Central memory CD4-positive, alpha-beta T cell (primary cell): ENCODE results near the gene MACROD1.

Source experiments
- DNase-seq: peaks from one replicate; pipeline ENCODE4 v3.0.0; 2022

Gene MACROD1

DNA sequence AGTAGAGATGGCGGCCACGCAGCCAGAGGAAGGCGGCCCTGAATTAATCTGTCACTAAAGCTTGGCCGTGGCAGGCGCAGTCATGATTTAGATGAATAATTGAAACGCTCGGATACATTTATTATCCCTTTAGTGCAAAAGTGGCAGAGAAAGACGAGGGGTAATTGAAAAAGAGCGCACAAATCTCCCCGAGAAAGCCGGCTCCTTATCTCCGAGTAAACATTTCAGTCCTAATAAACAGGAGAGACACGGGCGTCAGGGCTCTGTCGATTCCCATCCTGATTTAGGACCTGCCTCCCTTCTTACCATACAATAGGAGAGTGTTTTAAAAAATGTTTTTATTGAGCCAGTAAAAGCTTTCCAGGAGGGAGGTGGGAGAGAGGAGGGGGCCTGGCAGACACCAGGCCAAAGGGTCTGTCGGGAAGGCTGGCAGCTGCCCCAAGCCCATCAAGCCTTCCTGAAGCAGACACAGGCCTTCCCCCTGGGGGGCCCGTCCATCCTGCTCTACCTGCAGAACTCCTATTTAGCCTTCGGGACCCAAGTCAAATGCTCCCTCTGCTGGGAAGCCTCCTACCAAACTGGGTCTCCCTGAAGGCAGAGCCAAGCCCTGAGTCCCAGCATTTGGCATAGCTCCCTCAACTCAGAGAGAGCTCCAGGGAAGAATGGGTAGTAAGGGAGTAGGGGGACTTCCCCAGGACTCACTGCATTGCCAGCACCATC lies 156.8 kb downstream of the MACROD1 start:
- DNase-seq: no peak

DNA sequence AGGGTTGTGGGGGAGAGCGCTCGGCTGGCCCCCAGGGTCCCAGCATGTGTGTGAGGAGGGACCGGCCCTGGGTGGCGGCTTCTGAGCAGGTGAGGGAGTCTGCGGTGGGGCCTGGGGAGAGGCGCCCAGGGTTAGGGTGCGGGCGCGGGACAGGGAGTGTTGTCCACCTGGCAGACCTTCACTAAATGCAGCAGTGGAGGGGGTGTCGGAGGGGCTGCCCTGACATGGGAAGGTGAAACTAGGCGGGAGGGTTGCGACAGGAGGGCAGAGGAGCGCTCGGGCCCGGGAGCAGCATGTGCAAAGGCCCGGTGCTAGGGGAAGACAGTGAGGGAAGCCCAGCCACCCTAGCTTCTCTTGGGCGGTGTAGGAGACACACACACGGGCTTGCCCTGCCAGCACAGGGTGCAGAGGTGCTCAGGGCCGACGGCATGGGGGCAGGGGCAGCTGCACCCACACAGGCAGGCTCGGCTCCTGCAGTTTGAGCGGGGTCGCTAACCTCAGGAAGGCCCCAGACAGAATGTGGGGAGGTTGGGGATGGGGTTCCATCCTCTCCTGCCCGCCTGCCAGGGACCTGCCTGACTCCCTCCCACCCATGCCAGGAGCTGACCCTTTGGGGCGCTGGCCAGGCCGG lies 157.5 kb downstream of the MACROD1 start:
- no peak for DNase-seq

DNA sequence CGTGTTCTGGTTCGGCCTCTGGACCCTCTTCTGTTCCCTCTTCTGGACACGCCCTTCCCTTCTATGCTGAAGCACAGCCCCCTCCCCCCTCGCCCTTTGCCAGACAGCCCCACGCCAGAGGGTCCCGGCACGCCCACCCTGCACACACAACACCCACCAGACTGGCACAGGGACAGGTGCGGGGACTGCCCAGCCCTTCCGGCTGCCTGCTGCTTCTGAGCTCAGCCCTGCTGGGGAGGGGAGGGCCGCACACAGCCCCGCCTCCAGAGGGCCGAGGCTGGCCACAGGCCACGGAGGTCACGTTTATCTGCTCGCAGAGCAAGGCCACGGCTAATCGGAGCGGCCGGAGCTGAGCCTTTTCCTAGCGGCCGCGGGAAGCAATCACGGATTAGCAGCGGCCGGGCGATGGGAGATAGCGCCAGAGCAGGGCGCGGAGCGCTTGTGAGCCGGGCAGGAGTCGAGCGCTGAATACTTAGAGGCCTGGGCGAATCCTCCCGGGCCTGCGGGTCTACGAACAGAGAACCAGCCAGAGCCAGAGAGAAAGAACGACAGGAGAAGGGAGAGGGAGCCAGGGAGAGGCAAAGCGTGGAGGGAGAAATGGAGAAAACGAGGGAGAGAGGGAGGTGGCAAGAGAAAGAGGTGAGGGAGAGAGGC lies 158.2 kb downstream of the MACROD1 start:
- no peak for DNase-seq

DNA sequence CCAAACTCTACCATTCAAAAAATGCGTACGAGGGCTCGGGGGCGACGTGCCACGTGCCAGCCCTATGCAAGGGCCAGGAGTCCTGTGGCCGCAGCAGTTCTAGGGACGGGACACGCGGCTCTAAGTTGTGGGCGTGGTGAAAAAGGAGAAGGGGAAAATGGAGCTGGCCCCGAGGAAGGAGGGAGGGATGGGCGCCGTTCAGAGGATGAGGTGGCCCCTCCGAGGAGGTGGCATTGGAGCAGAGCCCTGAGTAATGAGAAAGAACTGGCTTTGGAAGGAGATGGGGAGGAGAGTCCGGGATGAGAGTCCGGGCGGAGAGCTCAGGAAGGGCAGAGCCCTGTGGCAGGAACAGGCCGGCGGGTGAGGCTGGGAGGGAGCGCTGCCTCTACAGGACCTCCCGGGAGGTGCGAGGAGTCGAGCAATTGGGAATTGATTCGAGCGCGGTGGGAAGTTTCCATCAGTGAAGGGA lies 158.7 kb downstream of the MACROD1 start:
- no peak for DNase-seq

GRCh38 chr11:64006398-64006797 lies 159.5 kb downstream of the MACROD1 start:
- DNase-seq: no peak

DNA sequence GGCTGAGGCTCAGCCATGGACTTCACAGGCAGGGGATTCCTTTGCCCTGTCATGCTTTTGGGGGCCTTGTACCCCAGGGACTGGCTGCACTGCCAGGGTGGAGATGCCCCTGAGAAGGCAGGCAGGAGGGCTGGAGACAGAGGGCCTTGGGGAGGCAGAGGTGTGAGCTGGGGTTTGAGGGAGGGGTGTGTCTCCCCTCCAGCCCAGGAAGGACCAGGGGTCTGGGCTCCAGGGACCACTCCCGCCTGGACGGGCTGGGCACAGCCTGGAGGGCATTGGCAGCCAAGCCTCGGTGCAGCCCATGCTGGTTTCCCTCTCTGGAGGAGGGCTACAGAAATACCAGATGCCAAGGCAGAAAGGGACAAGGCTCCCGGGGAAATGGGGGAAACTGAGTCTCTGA lies 160.2 kb downstream of the MACROD1 start:
- no peak for DNase-seq

DNA sequence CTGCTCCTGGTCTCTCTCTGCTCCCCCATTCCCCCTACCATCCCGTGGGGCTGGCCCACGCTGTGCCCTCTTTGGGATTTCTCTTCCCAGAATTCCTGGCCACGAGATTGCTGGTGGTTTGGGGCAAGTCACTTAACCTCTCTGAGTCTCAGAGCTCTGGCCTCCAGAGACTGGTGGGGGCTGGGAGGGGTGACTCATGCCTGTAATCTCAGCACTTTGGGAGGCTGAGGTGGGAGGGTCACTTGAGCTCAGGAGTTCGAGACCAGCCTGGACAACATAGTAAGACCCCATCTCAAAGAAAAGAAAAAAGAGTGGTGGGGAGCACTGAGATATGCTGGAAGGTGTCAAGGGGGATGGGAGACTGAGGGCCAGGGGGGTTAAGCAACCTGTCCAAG lies 161.3 kb downstream of the MACROD1 start:
- DNase-seq: no peak

DNA sequence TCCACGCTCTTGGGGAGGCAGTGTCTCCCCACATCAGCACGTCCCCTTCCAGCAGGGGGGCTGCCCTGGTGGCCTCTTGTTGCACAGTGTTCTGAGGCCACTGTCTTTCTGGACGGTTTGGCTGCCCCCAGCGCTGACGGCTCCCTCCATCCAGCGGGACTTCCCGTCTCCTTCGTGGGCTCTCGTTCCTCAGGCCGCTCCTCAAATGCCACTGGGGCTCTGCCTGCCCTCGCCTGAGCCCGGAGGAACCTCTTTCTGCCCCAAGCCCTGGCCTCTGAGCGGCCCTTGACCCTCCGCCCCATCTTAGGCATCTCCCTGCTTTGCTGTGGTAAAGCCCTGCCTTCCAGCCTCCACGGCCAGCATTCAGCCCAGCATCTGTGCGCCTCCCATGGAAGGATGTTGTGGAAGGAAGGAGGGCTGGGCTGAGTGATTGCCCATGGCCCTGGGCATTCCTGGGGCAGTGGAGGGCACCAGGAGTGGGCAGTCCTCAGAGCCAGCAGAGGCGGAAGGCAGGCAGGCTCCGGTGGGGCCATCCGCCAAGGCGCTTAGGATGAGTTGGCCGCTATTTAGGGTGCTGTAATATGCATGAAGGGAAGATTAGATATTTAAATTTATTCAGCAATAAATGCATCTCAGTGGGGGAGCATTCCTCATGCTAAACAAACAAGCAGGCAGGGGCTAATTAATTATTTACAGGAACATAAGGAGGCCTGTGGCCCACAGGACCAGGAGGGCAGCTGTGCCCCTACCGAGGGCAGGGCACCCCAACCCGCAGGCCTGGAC lies 161.9 kb downstream of the MACROD1 start:
- DNase-seq: no peak

DNA sequence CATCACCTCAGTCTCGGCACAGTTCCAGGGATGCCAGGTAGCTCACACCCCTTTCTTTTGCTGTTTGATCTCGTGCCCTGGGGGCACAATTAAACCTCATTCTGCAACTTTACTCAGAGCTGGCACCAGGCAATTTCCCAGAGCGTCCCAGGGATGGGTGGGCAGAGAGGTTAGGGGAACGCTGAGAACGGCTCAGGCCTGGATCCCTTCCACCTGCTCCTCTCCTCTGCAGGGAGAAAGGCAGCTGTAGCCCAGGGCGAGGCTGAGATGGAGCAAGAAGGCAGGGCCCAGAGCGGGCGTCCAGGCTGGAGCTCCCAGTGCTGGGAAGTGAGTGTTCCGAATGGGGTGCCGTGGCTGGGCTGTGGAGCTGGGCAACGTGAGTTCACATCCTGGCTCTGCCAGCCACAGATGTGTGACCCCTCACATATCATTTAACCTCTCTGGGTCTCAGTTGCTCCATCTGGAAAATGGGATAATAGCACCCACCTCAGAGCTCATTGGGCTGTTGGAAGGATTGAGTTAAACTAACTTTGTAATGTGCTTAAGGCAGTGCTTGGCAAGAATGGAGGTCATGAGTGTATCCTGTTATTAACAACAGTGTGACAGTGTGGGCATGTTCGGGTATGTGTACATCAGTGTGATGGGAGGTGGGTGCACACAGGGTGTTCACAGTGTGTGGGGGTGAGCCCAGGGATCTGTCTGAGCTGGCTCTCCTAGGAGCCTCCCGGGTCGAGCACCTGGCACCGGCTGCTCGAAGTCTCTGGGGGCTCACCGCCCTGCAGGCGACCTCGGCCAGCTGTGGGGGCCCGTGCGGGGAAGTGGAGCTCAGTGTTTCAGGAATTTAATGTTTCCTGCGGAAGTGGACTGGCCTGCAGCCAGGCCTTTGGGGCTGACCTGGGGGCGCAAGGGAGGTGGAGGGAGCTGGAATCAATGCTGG lies 164.2 kb downstream of the MACROD1 start:
- DNase-seq: no peak

DNA sequence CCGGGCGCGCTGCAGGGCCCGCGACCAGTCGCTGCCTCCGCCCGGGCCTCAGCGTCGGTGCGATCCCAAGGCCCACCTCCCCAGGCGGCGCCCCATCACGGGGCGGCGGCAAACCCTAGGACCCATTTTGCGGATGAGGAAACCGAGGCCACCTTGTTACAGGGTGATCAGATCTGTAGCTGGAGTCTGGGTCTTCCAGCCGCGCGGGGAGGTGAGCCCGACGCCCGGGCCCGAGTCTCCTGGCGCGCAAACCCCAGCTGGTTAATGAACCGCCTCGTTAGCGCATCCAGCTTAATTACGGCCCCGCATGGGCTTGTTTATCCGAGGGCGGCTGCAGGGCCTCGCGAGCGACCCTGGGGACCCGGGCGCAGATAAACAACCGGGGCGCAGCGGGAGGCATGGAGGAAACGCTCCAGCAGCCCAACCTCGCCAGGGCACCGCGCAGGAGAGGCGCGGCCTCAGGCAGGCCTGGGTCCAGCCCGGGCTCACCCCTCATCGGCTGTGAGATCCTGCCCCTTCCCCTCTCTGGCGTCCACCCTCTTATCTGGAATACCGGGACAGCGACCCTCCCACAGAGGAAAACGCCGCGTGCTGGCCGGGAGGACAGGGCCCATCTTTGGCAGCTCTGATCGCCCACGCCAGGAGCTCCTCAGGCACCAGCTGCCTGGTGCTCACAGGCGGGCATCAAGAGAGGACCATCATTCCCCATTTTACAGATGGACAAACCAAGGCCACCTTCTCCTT lies 165.0 kb downstream of the MACROD1 start:
- no peak for DNase-seq

- DNase-seq: peak; percentile 74
Measured at GRCh38 chr11:64000026-64000739, 165.7 kb downstream of the MACROD1 start.

GRCh38 chr11:63999349-64000025 lies 166.4 kb downstream of the MACROD1 start:
- peak; percentile 48 for DNase-seq

DNA sequence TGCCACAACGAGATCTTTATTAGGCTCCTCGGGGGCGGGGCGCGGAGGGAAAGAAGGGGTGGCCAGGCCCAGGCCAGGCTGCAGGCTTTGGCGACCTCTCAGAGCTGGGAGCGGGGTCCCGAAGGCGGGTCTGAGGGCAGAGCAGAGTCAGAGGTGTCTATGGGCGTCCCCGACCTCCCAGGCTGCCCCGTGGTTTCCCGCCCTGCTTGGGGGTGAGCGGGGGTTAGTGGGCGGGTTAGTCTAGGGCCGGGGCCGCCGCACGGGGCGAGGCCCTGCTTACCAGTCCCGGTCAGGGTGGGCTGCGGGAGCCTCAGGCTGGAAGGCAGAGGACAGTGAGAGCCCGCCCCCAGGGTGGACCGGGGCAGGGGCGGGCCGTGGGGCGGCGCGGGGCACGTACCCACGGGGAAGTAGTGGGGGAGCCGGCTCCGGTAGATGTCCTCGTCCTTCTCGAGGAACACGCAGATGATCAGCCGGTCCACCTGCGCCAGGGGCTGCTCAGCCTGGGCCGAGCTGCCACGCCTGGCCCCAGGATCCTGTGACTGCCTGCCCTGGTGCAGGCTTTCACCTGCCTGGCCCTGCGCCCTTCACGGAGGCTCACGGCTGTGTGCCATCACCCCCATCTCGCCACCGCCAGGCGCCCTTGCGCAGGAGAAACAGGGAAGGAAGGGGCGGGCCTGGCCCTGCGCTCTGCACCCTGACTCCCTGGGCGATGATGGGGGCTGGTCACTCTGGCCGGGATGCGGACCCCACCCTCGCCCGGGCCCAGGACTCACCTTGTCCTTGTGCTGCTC lies 167.2 kb downstream of the MACROD1 start:
- DNase-seq: no peak

DNA sequence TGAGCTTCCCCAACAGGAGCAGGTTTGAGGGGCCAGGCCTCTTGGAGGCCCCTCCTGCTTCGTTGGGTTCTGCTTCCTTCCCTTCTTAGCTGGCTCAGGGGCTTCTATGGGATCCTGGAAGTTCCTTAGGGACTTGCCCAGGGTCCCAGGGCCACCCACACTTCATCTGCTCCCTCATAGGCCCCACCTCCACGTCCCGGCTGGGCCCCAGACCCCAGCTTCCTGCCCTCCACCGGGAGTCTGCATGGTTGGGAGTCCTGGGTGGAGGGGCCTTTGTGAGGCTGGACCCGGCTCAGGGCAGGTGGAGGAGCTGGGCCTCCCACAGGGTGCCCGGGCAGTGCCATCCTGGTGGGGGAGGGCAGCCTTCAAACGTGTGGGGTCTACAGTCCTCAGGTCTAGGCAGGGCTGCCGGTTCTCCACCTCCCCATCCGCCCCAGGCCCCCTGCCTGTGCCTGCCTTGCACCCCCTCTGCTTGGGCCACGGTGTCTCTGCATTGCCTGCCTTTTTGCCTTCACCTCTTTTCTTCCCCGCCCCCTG lies 168.0 kb downstream of the MACROD1 start:
- DNase-seq: no peak

- DNase-seq: no peak
Measured at GRCh38 chr11:63997104-63997700, 168.7 kb downstream of the MACROD1 start.

GRCh38 chr11:63996512-63996911 lies 169.4 kb downstream of the MACROD1 start:
- no peak for DNase-seq

- no peak for DNase-seq
Measured at GRCh38 chr11:63993993-63994392, 171.9 kb downstream of the MACROD1 start.

GRCh38 chr11:63993100-63993499 lies 172.8 kb downstream of the MACROD1 start:
- no peak for DNase-seq
